Subcutaneous adipose tissue (tissue), 4 donors: ENCODE data around the gene PPM1L. TPM values are rescaled to one million over a fixed set of nuclear protein-coding genes. Genes with fewer than 3 reads are reported as not detected.

Experiments used
- total RNA-seq, 4 donors: library from RNA; depleted of rRNA; stranded (reverse); fragments of >200 nt; gene quantifications; one replicate each; pipeline ENCODE4 v1.1.0, GENCODE V29; 2016
- TF ChIP-seq, protein P1 (sequence below): fragments of 450-650 bp; IDR thresholded peaks from one replicate; pipeline ENCODE4 v1.5.1; 2016; ENCODE audit warnings: low read depth, mild to moderate bottlenecking, control low read depth, antibody characterized with exemption, moderate library complexity

PPM1L gene
- total RNA-seq, 4 donors from 2014 or later = 41.1 to 101 (median 52.8) TPM

DNA sequence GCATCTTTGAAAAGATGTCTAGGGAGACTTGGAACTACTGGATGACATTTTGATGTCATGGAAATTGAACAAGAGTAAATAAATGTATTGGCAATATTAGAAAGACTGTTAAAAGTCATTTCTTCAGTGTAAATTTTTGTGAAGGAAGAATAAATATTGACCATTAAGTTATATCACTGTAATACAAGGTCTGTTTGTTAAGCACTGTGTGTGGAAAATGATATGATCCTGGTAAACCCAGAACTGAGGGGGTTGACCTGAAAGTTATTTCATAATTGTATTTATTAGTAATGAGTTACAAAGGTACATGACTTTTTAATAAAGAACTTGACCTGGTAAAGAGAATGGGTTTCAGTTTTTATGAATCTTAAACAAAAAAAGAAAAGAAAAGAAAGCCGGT lies 242.6 kb downstream of the PPM1L start:
- TF ChIP-seq, protein P1, sequence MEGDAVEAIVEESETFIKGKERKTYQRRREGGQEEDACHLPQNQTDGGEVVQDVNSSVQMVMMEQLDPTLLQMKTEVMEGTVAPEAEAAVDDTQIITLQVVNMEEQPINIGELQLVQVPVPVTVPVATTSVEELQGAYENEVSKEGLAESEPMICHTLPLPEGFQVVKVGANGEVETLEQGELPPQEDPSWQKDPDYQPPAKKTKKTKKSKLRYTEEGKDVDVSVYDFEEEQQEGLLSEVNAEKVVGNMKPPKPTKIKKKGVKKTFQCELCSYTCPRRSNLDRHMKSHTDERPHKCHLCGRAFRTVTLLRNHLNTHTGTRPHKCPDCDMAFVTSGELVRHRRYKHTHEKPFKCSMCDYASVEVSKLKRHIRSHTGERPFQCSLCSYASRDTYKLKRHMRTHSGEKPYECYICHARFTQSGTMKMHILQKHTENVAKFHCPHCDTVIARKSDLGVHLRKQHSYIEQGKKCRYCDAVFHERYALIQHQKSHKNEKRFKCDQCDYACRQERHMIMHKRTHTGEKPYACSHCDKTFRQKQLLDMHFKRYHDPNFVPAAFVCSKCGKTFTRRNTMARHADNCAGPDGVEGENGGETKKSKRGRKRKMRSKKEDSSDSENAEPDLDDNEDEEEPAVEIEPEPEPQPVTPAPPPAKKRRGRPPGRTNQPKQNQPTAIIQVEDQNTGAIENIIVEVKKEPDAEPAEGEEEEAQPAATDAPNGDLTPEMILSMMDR = no peak

DNA sequence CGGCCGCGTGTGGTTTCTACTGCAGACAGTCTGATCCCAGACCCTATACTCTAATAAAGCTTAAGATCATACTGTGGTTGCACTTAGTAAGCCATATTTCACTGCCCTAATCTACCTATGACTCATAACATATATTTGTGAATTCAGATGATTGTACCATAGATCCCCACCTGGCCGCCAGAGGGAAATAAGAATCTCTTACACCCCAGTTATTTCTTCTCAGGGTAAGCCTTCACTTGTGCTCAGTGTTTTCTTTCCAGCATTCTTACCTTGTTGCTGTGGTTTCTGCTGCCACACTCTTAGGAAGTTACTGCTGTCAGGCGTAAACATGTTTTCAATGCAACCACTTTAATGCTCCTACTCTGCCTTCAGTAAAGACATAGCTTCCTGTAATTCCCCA lies 243.2 kb downstream of the PPM1L start:
- TF ChIP-seq, protein P1 = no peak

DNA sequence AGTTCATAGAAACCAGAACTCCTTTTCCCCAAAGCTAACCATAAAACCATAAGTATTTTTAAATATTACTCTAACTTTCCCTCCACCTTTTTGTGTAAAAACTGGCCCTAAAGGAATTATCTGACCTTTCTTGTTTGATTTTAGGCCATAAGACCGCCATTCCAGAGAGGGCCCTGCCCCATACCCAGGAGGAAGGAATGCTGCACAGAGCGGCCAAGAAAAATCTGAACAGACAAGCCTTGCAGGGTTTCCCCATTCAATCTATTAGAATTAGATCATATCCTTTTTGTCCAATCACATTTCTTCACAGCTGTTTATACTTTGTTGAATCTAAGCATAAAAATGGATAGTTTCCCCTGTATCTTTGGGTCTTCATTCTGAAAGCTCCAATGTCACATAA lies 252.1 kb downstream of the PPM1L start:
- TF ChIP-seq, protein P1 = no peak

DNA sequence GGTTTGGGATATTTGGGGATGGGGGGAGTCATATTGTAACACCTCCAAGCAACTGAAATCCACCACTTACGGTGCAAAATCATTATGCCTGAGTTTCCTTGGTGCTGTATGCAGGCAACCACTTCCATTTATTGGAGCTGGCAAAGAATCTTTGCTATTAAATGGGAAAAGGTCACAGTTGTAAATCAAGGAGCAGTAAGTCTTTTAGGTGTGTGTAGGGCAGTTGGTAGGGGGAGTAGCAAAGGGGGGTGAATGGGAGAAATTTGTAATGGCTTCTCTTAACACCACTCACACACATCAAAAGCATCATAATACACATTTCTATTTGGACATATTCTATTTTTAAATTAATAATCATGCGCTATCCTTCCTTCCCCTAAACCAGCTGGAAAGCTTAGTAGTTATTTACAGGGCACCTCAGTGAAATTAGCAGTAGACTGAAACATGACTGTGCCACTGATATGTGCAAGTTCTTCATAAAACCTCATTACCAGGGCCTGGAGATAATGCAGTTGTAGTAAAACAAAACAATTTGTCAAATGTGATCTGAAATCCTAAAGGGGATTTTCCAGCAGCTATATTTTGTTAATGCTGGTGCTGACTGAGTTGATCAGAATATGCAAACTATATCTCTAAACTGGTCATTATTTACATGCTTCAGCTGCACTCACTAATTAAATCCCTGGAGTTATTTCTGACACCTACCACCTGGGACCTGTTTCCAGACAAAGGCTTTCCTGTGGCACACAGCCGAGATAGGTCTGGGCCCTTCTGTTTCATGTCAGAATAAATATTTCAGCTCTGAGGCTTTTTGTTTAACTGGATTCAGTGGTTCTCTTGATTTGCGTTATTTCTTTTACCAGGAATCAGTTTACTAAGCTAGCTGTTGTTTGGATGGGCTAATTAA lies 259.1 kb downstream of the PPM1L start:
- TF ChIP-seq, protein P1 = no peak

DNA sequence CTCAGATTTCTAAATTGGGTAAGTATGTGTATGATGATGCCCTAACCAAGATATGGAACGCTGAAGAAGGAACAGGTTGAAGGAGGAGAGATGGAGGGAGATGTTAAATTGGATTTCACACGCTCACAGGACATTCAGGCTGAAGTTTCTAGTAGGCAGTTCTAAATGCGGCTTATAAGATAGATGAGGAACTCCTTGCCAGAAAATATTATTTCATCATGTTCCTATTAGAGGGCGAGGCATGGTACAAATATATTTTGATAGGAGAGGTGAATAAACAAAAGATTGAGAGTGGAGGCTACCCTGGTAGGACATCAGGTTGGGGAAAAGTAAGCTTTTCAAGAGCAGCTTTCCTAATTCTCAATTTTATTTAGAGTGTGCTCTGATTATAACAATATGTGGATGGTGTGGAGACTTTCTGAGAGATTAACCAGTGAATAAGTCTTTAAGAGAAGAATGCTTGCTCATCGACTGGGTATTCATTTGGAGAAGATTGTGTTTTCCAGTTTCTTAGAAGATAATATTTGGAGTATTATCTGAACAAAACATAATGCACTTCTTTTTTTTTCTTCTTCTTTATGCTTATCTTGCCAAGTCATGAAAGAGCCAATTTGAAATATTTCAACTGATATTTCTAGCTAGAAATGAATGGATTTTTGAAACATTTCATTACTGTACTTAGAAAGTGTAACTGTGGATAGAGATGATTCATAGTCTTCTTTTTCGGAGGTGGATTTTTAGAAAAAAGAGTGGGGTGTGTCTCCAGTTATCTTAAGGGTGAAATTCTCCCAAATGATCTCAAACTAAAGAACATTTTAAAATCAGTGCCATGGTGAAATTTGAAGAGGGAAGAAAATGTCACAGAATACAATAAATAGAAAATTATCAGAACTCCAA lies 260.6 kb downstream of the PPM1L start:
- TF ChIP-seq, protein P1 = no peak

DNA sequence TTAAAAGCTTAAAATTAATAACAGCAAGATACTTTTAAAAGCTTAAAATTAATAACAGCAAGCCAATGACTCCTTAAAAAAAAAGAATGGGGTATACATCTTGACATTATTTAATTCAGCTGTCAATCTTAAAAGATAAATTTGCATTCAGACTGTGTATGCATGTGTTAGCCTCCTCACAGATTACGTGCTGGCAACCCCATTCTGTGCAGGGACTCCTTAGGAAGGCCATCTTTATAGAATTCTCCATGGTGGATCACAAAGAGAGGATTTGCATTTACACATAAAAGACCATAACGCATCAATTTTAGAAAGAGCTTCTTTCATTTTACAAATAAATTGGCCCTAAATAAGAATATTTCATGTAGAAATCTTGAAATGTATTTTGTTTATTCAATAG lies 261.9 kb downstream of the PPM1L start:
- TF ChIP-seq, protein P1 = no peak

DNA sequence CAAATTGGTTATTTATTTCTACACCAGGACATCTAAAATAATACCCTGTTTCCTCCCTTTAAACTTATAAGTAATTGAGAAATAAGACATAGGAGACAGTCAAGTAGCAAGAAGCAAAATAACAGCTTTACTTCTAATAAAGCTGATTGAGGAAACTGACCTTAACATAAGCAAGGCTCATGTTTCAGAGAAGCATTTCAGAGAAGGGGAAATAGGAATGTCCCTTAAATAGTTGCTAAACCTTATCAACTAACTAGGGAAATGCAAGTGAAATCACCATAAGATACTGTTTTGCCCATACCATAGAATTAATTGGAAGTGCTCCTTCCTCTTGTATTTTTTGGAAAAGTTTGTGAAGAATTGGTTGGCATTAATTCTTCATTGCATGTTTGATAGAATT lies 264.2 kb downstream of the PPM1L start:
- TF ChIP-seq, protein P1 = no peak
